OCI-LY7 (cell line): ENCODE measurements around the gene MED14. TPM values are rescaled to one million over a fixed set of nuclear protein-coding genes. Genes with fewer than 3 reads are reported as not detected.

Experiments
- BruUV-seq: library from RNA; stranded (reverse); fragments of 400-500 nt; replicated peaks from 2 replicates; lab custom pipeline; 2021; lab: Mats Ljungman, UMichigan
- CTCF ChIA-PET: fragments of 300-600 bp; sonication (Branson Sonifier 250); formaldehyde crosslinking; loops from one replicate; lab custom pipeline; 2022; ENCODE audit warnings: antibody characterized with exemption; ENCODE audit not compliant: unreplicated experiment; lab: Charles Lee
- POLR2A ChIA-PET: fragments of 300-600 bp; sonication (Branson Sonifier 250); formaldehyde crosslinking; loops from one replicate; lab custom pipeline; 2022; ENCODE audit warnings: antibody characterized with exemption; lab: Charles Lee
- DNase-seq: peaks from one replicate; pipeline ENCODE4 v3.0.0-alpha.2; 2015; ENCODE audit warnings: low spot score
- H2AFZ ChIP-seq: fragments of 200-600 bp; sonication (generic), shearing (Covaris generic); 2 replicates; pipeline ENCODE4 v1.6.1; 2014; ENCODE audit warnings: mild to moderate bottlenecking, antibody characterized with exemption, low read length, moderate library complexity
- H3K27ac ChIP-seq: fragments of 200-600 bp; sonication (generic); 2 replicates; pipeline ENCODE4 v1.5.1; 2014; ENCODE audit warnings: mixed run types, low read depth, mild to moderate bottlenecking, moderate library complexity, low read length, inconsistent platforms; ENCODE audit not compliant: poor library complexity, severe bottlenecking
- H3K36me3 ChIP-seq: fragments of 200-600 bp; sonication (generic); 2 replicates; pipeline ENCODE4 v1.6.1; 2014; ENCODE audit warnings: mild to moderate bottlenecking, antibody characterized with exemption, low read length, moderate library complexity, mixed read lengths; ENCODE audit not compliant: insufficient read depth
- H3K4me1 ChIP-seq: fragments of 200-600 bp; sonication (generic); 2 replicates; pipeline ENCODE4 v1.5.1; 2014; ENCODE audit warnings: mild to moderate bottlenecking, low read length; ENCODE audit not compliant: insufficient read depth, poor library complexity, severe bottlenecking
- H3K4me2 ChIP-seq: fragments of 200-600 bp; sonication (generic); 2 replicates; pipeline ENCODE4 v1.6.1; 2014; ENCODE audit warnings: mild to moderate bottlenecking, low read length
- H3K4me3 ChIP-seq: fragments of 200-600 bp; sonication (generic); 2 replicates; pipeline ENCODE4 v1.5.1; 2014; ENCODE audit warnings: mild to moderate bottlenecking, low read depth, low read length; ENCODE audit not compliant: poor library complexity, severe bottlenecking
- H3K79me2 ChIP-seq: fragments of 200-600 bp; sonication (generic); 2 replicates; pipeline ENCODE4 v1.6.1; 2016; ENCODE audit warnings: low read depth, mild to moderate bottlenecking, low read length, moderate library complexity, mixed read lengths; ENCODE audit not compliant: insufficient read depth
- H3K9me2 ChIP-seq: fragments of 200-600 bp; sonication (generic); 2 replicates; pipeline ENCODE4 v1.6.1; 2016; ENCODE audit warnings: mild to moderate bottlenecking, low read length, mixed read lengths; ENCODE audit not compliant: insufficient read depth
- H3K9me3 ChIP-seq: fragments of 200-600 bp; sonication (generic); 2 replicates; pipeline ENCODE4 v1.6.1; 2014; ENCODE audit warnings: mild to moderate bottlenecking, mixed run types, low read length, mixed read lengths
- H4K20me1 ChIP-seq: fragments of 200-600 bp; sonication (generic); 2 replicates; pipeline ENCODE4 v1.6.1; 2014; ENCODE audit warnings: mild to moderate bottlenecking, antibody characterized with exemption, low read length, moderate library complexity, mixed read lengths; ENCODE audit not compliant: insufficient read depth
- EZH2phosphoT487 ChIP-seq: fragments of 200-600 bp; sonication (generic); IDR thresholded peaks from 2 replicates; pipeline ENCODE4 v1.6.1; 2018; ENCODE audit warnings: low read depth, borderline replicate concordance, mild to moderate bottlenecking, mixed run types, antibody characterized with exemption, low read length, moderate library complexity, mixed read lengths
- intact Hi-C: fragments of 100-400 bp; cut with micrococcal nuclease; formaldehyde crosslinking; loops from one replicate; pipeline ENCODE4 v1.10.0; 2022; ENCODE audit not compliant: unreplicated experiment
- total RNA-seq, 2 experiments: library from RNA; depleted of rRNA in 1 of 2; stranded (reverse); fragments of >200 nt in 1 of 2; shearing (Covaris generic) in 1 of 2; gene quantifications; 2 replicates each; pipeline ENCODE4 v1.2.3, GENCODE V29; 2014 to 2022
- TF ChIP-seq, protein P1 (sequence below): fragments of 200-600 bp; sonication (generic); conservative IDR thresholded peaks from 2 replicates; pipeline ENCODE4 v1.5.1; 2014; ENCODE audit warnings: mild to moderate bottlenecking, antibody characterized with exemption, low read length, moderate library complexity, mixed read lengths

The MED14 gene
- total RNA-seq, 2 experiments from 2014 or later: 28.1 to 57.0 TPM

DNA sequence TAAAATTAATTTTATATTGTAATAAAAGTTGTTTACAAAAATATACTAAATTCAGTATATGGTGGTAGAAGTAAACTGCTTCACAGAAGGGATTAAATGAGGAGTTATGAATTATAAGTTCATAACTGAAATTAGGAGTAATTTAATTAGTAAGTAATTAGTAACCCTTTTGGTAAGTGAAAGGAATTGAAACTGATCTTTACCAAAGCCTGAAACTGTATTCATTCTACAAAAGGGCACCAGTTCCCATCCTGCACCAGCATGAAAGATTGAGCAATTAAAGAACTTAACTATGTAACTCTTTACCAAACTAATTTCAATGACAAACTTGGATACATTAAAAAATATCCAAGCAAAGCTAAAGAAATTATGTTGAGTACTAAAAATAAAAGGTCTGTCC lies 8.2 kb downstream of the MED14 start:
- H3K9me2 ChIP-seq: no peaks in the 10 kb centered on the region
- CTCF ChIA-PET: no interaction called here
- no peaks in the 10 kb centered on the region for H3K9me3 ChIP-seq
- peaks cover 64% of the 10 kb centered on the region for H3K36me3 ChIP-seq
- no peak for DNase-seq
- no peak overlapping the region for H2AFZ ChIP-seq
- H3K79me2 ChIP-seq: peaks cover 47% of the 10 kb centered on the region
- H3K4me1 ChIP-seq: peaks cover 6% of the 10 kb centered on the region
- H3K4me3 ChIP-seq: no peak overlapping the region
- TF ChIP-seq, protein P1, sequence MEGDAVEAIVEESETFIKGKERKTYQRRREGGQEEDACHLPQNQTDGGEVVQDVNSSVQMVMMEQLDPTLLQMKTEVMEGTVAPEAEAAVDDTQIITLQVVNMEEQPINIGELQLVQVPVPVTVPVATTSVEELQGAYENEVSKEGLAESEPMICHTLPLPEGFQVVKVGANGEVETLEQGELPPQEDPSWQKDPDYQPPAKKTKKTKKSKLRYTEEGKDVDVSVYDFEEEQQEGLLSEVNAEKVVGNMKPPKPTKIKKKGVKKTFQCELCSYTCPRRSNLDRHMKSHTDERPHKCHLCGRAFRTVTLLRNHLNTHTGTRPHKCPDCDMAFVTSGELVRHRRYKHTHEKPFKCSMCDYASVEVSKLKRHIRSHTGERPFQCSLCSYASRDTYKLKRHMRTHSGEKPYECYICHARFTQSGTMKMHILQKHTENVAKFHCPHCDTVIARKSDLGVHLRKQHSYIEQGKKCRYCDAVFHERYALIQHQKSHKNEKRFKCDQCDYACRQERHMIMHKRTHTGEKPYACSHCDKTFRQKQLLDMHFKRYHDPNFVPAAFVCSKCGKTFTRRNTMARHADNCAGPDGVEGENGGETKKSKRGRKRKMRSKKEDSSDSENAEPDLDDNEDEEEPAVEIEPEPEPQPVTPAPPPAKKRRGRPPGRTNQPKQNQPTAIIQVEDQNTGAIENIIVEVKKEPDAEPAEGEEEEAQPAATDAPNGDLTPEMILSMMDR: no peak
- TF ChIP-seq EZH2phosphoT487: no peak
- POLR2A ChIA-PET: interaction anchor here (1.2 kb wide), 1 partner anchor 19 kb away, joined by 3 read pairs; no protein-coding TSS in a partner anchor
- no peak overlapping the region for H3K27ac ChIP-seq
- intact Hi-C loops: no loop called here
- BruUV-seq: no TSS peak
- no peaks in the 10 kb centered on the region for H4K20me1 ChIP-seq
- no peak overlapping the region for H3K4me2 ChIP-seq

DNA sequence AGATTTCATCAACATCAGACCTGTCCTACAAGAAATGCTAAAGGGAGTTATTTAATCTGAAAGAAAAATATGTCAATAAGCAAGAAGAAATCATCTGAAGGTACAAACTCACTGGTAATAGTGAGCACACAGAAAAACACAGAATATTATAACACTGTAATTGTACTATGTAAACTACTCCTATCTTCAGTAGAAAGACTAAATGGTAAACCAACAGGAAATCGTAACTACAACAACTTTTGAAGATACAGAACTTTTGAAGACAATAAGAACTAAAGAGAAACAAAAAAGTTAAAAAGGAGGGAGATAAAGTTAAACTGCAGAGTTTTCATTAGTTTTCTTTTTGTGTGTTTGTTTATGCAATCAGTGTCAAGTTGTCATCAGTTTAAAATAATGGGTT lies 12.4 kb downstream of the MED14 start:
- no peak overlapping the region for H3K27ac ChIP-seq
- H3K4me2 ChIP-seq: no peak overlapping the region
- no peaks in the 10 kb centered on the region for H3K9me3 ChIP-seq
- no peaks in the 10 kb centered on the region for H3K4me1 ChIP-seq
- peaks cover 86% of the 10 kb centered on the region for H3K36me3 ChIP-seq
- BruUV-seq: TSS peak; percentile 8
- TF ChIP-seq EZH2phosphoT487: no peak
- TF ChIP-seq, protein P1: no peak
- no peak overlapping the region for H2AFZ ChIP-seq
- POLR2A ChIA-PET: no interaction called here
- no peak overlapping the region for H3K4me3 ChIP-seq
- H3K79me2 ChIP-seq: peaks cover 14% of the 10 kb centered on the region; the same call in 1 of the 2 replicates
- DNase-seq: no peak
- no peaks in the 10 kb centered on the region for H3K9me2 ChIP-seq
- intact Hi-C loops: no loop called here
- no peaks in the 10 kb centered on the region for H4K20me1 ChIP-seq
- CTCF ChIA-PET: no interaction called here

DNA sequence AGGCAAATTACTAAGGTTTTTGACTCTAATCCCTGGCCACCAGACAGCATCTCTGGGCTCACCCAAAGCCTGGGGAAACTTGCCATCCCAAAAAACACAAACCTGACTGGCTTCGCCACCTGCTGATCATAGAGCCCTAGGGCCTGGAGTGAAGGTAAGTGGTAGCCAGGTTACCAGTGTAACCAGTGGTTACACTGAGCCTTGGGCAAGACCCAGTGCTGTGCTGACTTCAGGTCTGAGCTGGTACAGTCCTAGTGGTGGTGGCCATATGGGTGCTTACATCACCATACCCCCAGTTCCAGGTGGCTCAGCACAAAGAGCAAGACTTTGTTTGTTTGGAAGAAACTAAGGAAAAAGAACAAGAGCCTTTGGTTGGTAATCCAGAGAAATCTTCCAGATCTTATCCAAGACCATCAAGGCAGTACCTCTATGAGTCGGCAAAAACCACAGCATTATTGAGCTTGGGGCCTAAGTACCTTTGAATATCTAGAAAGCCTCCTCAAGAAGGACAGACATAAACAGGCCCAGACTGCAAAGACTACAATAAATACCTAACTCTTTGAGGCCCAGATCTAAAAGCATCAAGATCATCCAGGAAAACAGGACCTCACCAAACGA lies 13.7 kb downstream of the MED14 start:
- no peaks in the 10 kb centered on the region for H4K20me1 ChIP-seq
- intact Hi-C loops: no loop called here
- no peaks in the 10 kb centered on the region for H3K4me1 ChIP-seq
- ChIA-PET CTCF (no interaction called here), POLR2A (no interaction called here)
- H3K27ac ChIP-seq: no peak overlapping the region
- no peak overlapping the region for H2AFZ ChIP-seq
- no peaks in the 10 kb centered on the region for H3K9me2 ChIP-seq
- no peak for DNase-seq
- H3K4me2 ChIP-seq: no peak overlapping the region
- H3K4me3 ChIP-seq: no peak overlapping the region
- no TSS peak for BruUV-seq
- peaks cover 79% of the 10 kb centered on the region for H3K36me3 ChIP-seq
- no peaks in the 10 kb centered on the region for H3K9me3 ChIP-seq
- peaks cover 21% of the 10 kb centered on the region; the same call in 1 of the 2 replicates for H3K79me2 ChIP-seq
- TF ChIP-seq, protein P1: no peak
- no peak for TF ChIP-seq EZH2phosphoT487
